ENCODE results near the gene ECD. TPM values are rescaled to one million over a fixed set of nuclear protein-coding genes. Genes with fewer than 3 reads are reported as not detected.
A peak's percentile ranks its signal among the peaks of the same experiment; 100 is the strongest.

The ECD gene
- total and polyA plus RNA-seq, 10 of the 15 experiments (the other 5 are each of a cell fraction or from before 2014, with no cell fraction given), result 27.3 to 61.6 (median 44.0) TPM

- TF ChIP-seq IRF4 (IDR thresholded peaks at IDR 0.05; ENCODE audit: low read depth, low read length) (peak; percentile 57; the same call in 1 of the 2 replicates), RELA (IDR thresholded peaks at IDR 0.05; ENCODE audit: borderline replicate concordance, partially characterized antibody) (peak; percentile 87), POLR2A (IDR thresholded peaks at IDR 0.05; ENCODE audit: low read depth, low read length) (peak; percentile 96), HDGF (IDR thresholded peaks at IDR 0.05) (no peak), TCF12 (IDR thresholded peaks at IDR 0.05; ENCODE audit: low read depth, low read length) (peak; percentile 9; the same call in 1 of the 2 replicates), NKRF (conservative IDR thresholded peaks at IDR 0.05) (peak; percentile 56), MEF2B (IDR thresholded peaks at IDR 0.05; ENCODE audit: partially characterized antibody, poor library complexity, severe bottlenecking) (peak; percentile 46), CTCF (IDR thresholded peaks at IDR 0.05 in 2 of 3, conservative IDR thresholded peaks at IDR 0.05 in 1 of 3; ENCODE audit: control insufficient read depth in 2 of 3, extremely low read depth in 1 of 3, insufficient read depth in 1 of 3, low read depth in 3 of 3, low read length in 3 of 3) (peak in 2 of 3 experiments; percentile 27 to 30; a peak in 3 of 6 replicates), YBX1 (IDR thresholded peaks at IDR 0.05) (no peak), RFX5 (IDR thresholded peaks at IDR 0.05; ENCODE audit: low read depth, low read length) (0 out of 2 replicates have a peak, but pooled peaks have one; percentile 19), TBL1XR1 (IDR thresholded peaks at IDR 0.05; ENCODE audit: low read depth, low read length) (peak; percentile 55; the same call in 1 of the 2 replicates), E2F8 (IDR thresholded peaks at IDR 0.05; ENCODE audit: low read depth, partially characterized antibody) (peak; percentile 91), REST (IDR thresholded peaks at IDR 0.05; ENCODE audit: low read depth, low read length) (no peak), ASH2L (IDR thresholded peaks at IDR 0.05; ENCODE audit: borderline replicate concordance, low read depth) (no peak), NR2C2 (IDR thresholded peaks at IDR 0.05; ENCODE audit: borderline replicate concordance, control insufficient read depth, insufficient read length, low read depth) (no peak), SKIL (IDR thresholded peaks at IDR 0.05; ENCODE audit: low read depth, poor library complexity, severe bottlenecking) (peak; percentile 65)
These were observed at the start of gene ECD, which contains the start of gene FAM149B1 (continued) for GRCh38 chr10:73167783-73168464.
